Measurements from ENCODE around the gene APELA. TPM values are rescaled to one million over a fixed set of nuclear protein-coding genes. Genes with fewer than 3 reads are reported as not detected.

APELA gene, protein sequence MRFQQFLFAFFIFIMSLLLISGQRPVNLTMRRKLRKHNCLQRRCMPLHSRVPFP
- total RNA-seq (not detected), polyA plus RNA-seq (not detected)
- long read RNA-seq, donor 1: 0 reads
- long read RNA-seq, donor 2: 0 reads
- long read RNA-seq, donor 3: 0 reads
- long read RNA-seq, donor 4: 0 reads

GRCh38 chr4:164876700-164877324 is at the start of gene APELA:
Gene APELA, plus strand, starts transcription at chr4:164877178. Its CDS starts 154 bp downstream, at chr4:164877332.
- Histone ChIP-seq H3K4me1 (ENCODE audit: control insufficient read depth, insufficient read depth, low read length) (no peaks in the 10 kb centered on the region), H3K27me3 (ENCODE audit: control insufficient read depth, insufficient read depth) (no peaks in the 10 kb centered on the region), H3K9me3 (ENCODE audit: control insufficient read depth, low read length) (no peaks in the 10 kb centered on the region), H3K27ac (ENCODE audit: low read length) (no peak within 1 kb of the TSS), H3K4me3 (ENCODE audit: low read length) (no peak within 1 kb of the TSS)
- WGBS: 12% methylated on average over 7 of the region's 7 CpGs
- intact Hi-C loops (cut with DNase I): no loop called here
- DNase-seq (no peak), ATAC-seq (no peak)

DNA sequence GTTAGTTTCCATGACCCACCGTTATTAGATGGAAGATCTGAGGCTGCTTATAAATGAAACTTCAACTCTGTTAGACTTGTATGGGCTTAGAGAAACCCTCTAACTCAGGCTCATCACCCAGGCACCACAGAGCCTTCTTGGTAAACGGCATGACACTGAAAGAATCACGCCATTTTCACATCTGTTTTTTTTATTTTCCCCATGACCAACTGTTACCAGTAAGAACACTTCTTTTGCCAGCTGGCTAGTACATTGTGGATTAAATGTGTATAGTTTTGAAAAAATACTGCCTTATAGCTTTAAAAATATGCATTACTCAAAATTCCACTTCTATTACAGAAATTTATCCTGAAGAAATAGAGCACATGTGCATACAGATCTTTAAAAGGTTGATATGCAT is 48.0 kb upstream of the APELA start:
- 71% methylated on average over 3 of the region's 3 CpGs for WGBS
- Histone ChIP-seq H3K9me3 (ENCODE audit: control insufficient read depth, low read length) (no peaks in the 10 kb centered on the region), H3K27me3 (ENCODE audit: control insufficient read depth, insufficient read depth) (no peaks in the 10 kb centered on the region), H3K4me3 (ENCODE audit: low read length) (no peak overlapping the region), H3K4me1 (ENCODE audit: control insufficient read depth, insufficient read depth, low read length) (no peaks in the 10 kb centered on the region), H3K27ac (ENCODE audit: low read length) (no peak overlapping the region)
- no peak for ATAC-seq
- intact Hi-C loops (cut with DNase I): no loop called here
- no peak for DNase-seq

DNA sequence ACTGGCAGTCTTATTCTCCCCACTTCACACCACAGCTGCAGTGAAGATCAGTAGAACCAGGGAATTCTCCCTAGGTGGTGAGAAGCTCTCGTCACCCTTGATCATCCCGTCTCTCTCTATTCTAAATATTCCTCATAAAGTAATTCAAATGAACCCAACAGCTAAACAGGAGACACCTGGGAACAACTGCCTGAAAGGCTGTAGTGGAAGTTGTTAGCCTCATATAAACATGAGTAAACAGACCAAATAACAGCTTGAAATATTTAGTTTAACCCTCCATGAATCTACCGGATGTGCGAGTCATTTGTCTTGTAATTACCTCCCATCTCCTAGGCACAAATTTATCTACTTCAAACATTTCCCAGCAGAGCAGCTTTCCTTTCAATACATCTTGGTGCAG is 30.4 kb upstream of the APELA start:
- H3K27me3 ChIP-seq (ENCODE audit: control insufficient read depth, insufficient read depth): no peaks in the 10 kb centered on the region
- no peaks in the 10 kb centered on the region for H3K4me1 ChIP-seq (ENCODE audit: control insufficient read depth, insufficient read depth, low read length)
- ATAC-seq (no peak), DNase-seq (no peak)
- H3K9me3 ChIP-seq (ENCODE audit: control insufficient read depth, low read length): no peaks in the 10 kb centered on the region
- intact Hi-C loops (cut with DNase I): no loop called here
- 56% methylated on average over 4 of the region's 4 CpGs for WGBS
- no peak overlapping the region for H3K27ac ChIP-seq (ENCODE audit: low read length)
- no peak overlapping the region for H3K4me3 ChIP-seq (ENCODE audit: low read length)

- intact Hi-C loops (cut with DNase I): no loop called here
- DNase-seq (no peak), ATAC-seq (no peak)
- 48% methylated on average over 3 of the region's 3 CpGs for WGBS
- Histone ChIP-seq H3K4me1 (ENCODE audit: control insufficient read depth, insufficient read depth, low read length) (no peaks in the 10 kb centered on the region), H3K9me3 (ENCODE audit: control insufficient read depth, low read length) (no peaks in the 10 kb centered on the region), H3K27me3 (ENCODE audit: control insufficient read depth, insufficient read depth) (no peaks in the 10 kb centered on the region), H3K4me3 (ENCODE audit: low read length) (no peak overlapping the region), H3K27ac (ENCODE audit: low read length) (no peak overlapping the region)
Measured at GRCh38 chr4:164847016-164847415, 30.0 kb upstream of the APELA start.

DNA sequence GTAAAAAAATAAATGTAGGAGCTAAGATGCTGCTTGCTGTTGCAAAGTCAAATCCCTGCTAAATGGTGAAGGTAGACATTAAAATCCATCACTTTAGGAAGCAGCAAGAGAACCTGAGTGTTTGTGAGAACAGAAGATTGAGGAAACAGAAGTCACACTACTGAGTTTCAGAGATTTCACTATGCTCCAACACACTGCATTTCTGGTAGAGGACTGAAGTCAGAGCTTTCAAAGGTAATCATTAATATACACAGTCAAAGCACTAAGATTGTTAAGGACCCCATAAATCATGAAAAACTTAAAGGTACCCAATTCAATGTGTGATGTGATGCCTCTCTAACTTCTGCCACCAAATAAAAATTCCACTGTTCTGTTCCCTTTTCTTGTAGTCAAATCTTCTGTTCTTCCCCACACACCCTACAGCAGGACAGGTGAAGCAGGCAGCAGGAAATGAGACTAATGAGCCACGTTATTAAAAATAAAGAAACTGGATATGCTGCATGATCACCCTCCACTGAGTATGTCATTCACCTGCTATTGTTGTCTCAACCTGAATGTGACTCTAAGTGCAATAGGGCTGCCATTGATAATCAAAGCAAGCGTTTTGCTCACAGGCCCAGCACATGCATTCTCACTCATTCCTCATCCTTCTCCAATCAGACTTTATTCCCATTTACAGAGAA is 28.9 kb upstream of the APELA start:
- no peak for ATAC-seq
- H3K4me1 ChIP-seq (ENCODE audit: control insufficient read depth, insufficient read depth, low read length): no peaks in the 10 kb centered on the region
- no peaks in the 10 kb centered on the region for H3K9me3 ChIP-seq (ENCODE audit: control insufficient read depth, low read length)
- no peaks in the 10 kb centered on the region for H3K27me3 ChIP-seq (ENCODE audit: control insufficient read depth, insufficient read depth)
- intact Hi-C loops (cut with DNase I): no loop called here
- H3K27ac ChIP-seq (ENCODE audit: low read length): no peak overlapping the region
- 50% methylated on average over 2 of the region's 2 CpGs for WGBS
- H3K4me3 ChIP-seq (ENCODE audit: low read length): no peak overlapping the region
- DNase-seq: no peak

GRCh38 chr4:164856396-164856795 is 20.6 kb upstream of the APELA start:
- H3K27ac ChIP-seq (ENCODE audit: low read length): no peak overlapping the region
- H3K9me3 ChIP-seq (ENCODE audit: control insufficient read depth, low read length): no peaks in the 10 kb centered on the region
- H3K27me3 ChIP-seq (ENCODE audit: control insufficient read depth, insufficient read depth): no peaks in the 10 kb centered on the region
- ATAC-seq (no peak), DNase-seq (no peak)
- intact Hi-C loops (cut with DNase I): no loop called here
- H3K4me3 ChIP-seq (ENCODE audit: low read length): no peak overlapping the region
- no peaks in the 10 kb centered on the region for H3K4me1 ChIP-seq (ENCODE audit: control insufficient read depth, insufficient read depth, low read length)
- WGBS: 94% methylated on average over 1 of the region's 1 CpG

- Histone ChIP-seq H3K9me3 (ENCODE audit: control insufficient read depth, low read length) (no peaks in the 10 kb centered on the region), H3K27me3 (ENCODE audit: control insufficient read depth, insufficient read depth) (no peaks in the 10 kb centered on the region), H3K4me3 (ENCODE audit: low read length) (no peak overlapping the region), H3K4me1 (ENCODE audit: control insufficient read depth, insufficient read depth, low read length) (no peaks in the 10 kb centered on the region), H3K27ac (ENCODE audit: low read length) (no peak overlapping the region)
- WGBS: 15% methylated on average over 3 of the region's 3 CpGs
- ATAC-seq (no peak), DNase-seq (no peak)
- intact Hi-C loops (cut with DNase I): no loop called here
Measured at GRCh38 chr4:164866817-164867490, 10.0 kb upstream of the APELA start.

GRCh38 chr4:164871673-164872072 is 5.3 kb upstream of the APELA start:
- no peak for DNase-seq
- intact Hi-C loops (cut with DNase I): no loop called here
- H3K4me3 ChIP-seq (ENCODE audit: low read length): no peak overlapping the region
- WGBS: 90% methylated on average over 4 of the region's 4 CpGs
- no peaks in the 10 kb centered on the region for H3K27me3 ChIP-seq (ENCODE audit: control insufficient read depth, insufficient read depth)
- H3K27ac ChIP-seq (ENCODE audit: low read length): no peak overlapping the region
- ATAC-seq: no peak
- H3K4me1 ChIP-seq (ENCODE audit: control insufficient read depth, insufficient read depth, low read length): no peaks in the 10 kb centered on the region
- no peaks in the 10 kb centered on the region for H3K9me3 ChIP-seq (ENCODE audit: control insufficient read depth, low read length)

- no peak for DNase-seq
- H3K27ac ChIP-seq (ENCODE audit: low read length): no peak overlapping the region
- 64% methylated on average over 3 of the region's 3 CpGs for WGBS
Measured at GRCh38 chr4:164872481-164872880, 4.5 kb upstream of the APELA start.

DNA sequence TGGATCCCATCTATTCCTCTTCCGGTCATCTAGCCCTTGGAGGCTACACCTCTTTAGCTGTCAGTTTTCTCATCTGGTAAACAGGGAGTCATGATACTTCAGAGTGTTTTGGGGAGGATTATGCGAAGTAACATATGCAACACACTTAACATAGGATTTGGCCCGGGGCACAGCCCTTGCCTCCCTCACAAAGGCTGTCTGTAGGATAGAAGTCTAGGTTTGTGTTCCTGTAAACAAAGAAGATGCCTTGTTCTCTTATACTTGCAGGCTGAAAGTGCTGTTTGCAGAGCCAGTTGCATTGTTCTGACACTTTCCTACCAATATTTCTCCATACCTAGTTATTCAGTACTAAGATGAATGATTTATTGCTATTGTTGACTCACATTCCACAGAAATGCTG is 2.2 kb upstream of the APELA start:
- WGBS: 73% methylated on average over 3 of the region's 3 CpGs

More at GRCh38 chr4:164872481-164872880, 4.5 kb upstream of the APELA start:
- Histone ChIP-seq H3K4me1 (ENCODE audit: control insufficient read depth, insufficient read depth, low read length) (no peaks in the 10 kb centered on the region), H3K27me3 (ENCODE audit: control insufficient read depth, insufficient read depth) (no peaks in the 10 kb centered on the region), H3K4me3 (ENCODE audit: low read length) (no peak overlapping the region), H3K9me3 (ENCODE audit: control insufficient read depth, low read length) (no peaks in the 10 kb centered on the region)
- ATAC-seq: no peak
- intact Hi-C loops (cut with DNase I): no loop called here

More for the DNA sequence above, 2.2 kb upstream of the APELA start:
- Histone ChIP-seq H3K4me1 (ENCODE audit: control insufficient read depth, insufficient read depth, low read length) (no peaks in the 10 kb centered on the region), H3K9me3 (ENCODE audit: control insufficient read depth, low read length) (no peaks in the 10 kb centered on the region), H3K4me3 (ENCODE audit: low read length) (no peak overlapping the region), H3K27me3 (ENCODE audit: control insufficient read depth, insufficient read depth) (no peaks in the 10 kb centered on the region), H3K27ac (ENCODE audit: low read length) (no peak overlapping the region)
- ATAC-seq: no peak
- intact Hi-C loops (cut with DNase I): no loop called here
- no peak for DNase-seq

Data from right cardiac atrium (tissue), 5 donors.